HG02623 (cell line): ENCODE measurements around the gene STMN3.

ENCODE experiments used
- ATAC-seq: cut with Tn5 transposase; IDR thresholded peaks from one replicate; pipeline ENCODE4 v1.9.1; 2021; ENCODE audit warnings: moderate library complexity; ENCODE audit not compliant: unreplicated experiment

The STMN3 gene

GRCh38 chr20:63653041-63653973, at the start of gene STMN3:
STMN3 (minus strand) TSS chr20:63653424; CDS start chr20:63653345, 79 bp downstream.
- ATAC-seq = no peak

GRCh38 chr20:63702036-63702665, 48.9 kb upstream of the STMN3 start:
- ATAC-seq = no peak

GRCh38 chr20:63701329-63702035, 48.3 kb upstream of the STMN3 start:
- no peak for ATAC-seq

GRCh38 chr20:63701051-63701328, 47.8 kb upstream of the STMN3 start:
- no peak for ATAC-seq

- ATAC-seq = no peak
Measured at GRCh38 chr20:63700199-63701050, 47.2 kb upstream of the STMN3 start.

- no peak for ATAC-seq
Measured at GRCh38 chr20:63699466-63700198, 46.4 kb upstream of the STMN3 start.

- ATAC-seq = no peak
Measured at GRCh38 chr20:63698739-63699465, 45.7 kb upstream of the STMN3 start.

- ATAC-seq = no peak
Measured at GRCh38 chr20:63697868-63698545, 44.8 kb upstream of the STMN3 start.

GRCh38 chr20:63697357-63697867, 44.2 kb upstream of the STMN3 start:
- ATAC-seq = no peak

- ATAC-seq = no peak
Measured at GRCh38 chr20:63696628-63697356, 43.6 kb upstream of the STMN3 start, which contains the start of gene TNFRSF6B. TNFRSF6B (plus strand) TSS chr20:63696652; CDS start chr20:63696768, 116 bp downstream.

GRCh38 chr20:63696306-63696627, 43.0 kb upstream of the STMN3 start:
- ATAC-seq = no peak

GRCh38 chr20:63695424-63696305, 42.4 kb upstream of the STMN3 start:
- no peak for ATAC-seq

GRCh38 chr20:63694584-63695423, 41.6 kb upstream of the STMN3 start:
- ATAC-seq = no peak

GRCh38 chr20:63693733-63694583, 40.7 kb upstream of the STMN3 start:
- ATAC-seq = no peak

- ATAC-seq = no peak
Measured at GRCh38 chr20:63693083-63693732, 40.0 kb upstream of the STMN3 start.
